CMK (cell line): ENCODE data around the gene UTRN.

ENCODE experiments used
- DNase-seq: peaks from one replicate; pipeline ENCODE4 v3.0.0-alpha.2; 2010; ENCODE audit warnings: low read depth

Gene UTRN

DNA sequence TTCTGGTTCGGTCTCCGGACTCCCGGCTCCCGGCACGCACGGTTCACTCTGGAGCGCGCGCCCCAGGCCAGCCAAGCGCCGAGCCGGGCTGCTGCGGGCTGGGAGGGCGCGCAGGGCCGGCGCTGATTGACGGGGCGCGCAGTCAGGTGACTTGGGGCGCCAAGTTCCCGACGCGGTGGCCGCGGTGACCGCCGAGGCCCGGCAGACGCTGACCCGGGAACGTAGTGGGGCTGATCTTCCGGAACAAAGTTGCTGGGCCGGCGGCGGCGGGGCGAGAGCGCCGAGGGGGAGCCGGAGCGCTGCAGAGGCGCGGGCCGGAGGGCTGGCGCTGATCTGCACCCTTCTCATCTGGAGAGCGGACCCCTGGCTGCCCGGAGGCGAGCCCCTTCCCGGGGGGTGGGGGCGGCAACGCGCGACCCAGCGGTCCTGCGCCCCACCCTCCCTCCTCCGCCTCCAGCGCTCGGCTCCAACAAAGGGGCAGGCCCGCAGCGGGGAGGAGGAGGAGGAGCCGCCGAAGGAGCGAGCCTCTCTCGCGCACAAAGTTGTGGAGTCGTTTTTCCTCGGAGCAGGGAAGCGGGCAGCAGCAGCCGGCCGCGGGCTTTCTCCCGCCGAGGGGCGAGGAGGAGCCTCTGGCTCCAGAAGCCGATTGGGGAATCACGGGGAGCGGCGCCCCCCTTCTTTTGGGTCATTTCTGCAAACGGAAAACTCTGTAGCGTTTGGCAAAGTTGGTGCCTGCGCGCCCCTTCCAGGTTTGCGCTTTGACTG lies at the start of gene UTRN:
Gene UTRN (plus strand): TSS at position 553 of the 765 bp plus-strand sequence. CDS start 6,494 bp downstream, outside the sequence.
- DNase-seq: peak; percentile 29

DNA sequence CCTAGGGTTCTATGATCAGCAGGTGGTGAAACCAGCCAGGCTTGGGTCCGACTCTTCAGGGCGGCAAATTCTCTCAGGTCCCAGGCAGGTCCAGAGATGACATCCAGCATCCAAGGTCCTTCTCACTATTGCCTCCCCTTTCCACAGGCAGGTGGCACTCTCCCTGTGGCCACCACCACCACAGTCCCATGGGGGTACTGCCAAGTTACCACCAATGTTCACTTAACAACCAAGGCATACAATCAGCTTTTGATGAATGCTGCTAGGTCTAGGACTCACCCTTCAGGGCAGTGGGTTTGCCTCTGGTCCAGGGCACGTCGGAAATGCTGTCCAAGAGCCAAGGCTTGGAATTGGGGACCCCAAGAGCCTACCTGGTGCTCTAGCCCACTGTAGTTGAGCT lies 40.4 kb upstream of the UTRN start:
- no peak for DNase-seq

DNA sequence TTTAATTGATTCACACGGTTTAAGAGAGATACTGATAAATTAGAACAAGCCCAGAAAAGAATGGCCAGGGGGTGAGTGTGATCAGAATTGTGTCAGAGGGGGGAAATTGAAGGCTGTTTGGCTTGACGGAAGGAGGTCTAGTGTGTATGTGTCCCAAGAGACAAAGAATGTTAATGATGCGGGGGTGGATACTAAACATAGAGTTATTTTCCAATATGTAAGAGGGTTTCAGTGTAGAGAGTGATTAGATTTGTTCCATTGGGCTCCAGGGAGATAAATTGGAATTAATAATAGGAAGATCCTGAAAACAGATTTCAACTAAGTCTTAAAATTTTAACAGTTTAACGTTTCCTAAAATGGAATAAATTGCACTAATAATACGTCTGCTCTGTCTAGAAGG lies 38.1 kb upstream of the UTRN start:
- DNase-seq: no peak

GRCh38 chr6:144248003-144248402 lies 37.1 kb upstream of the UTRN start:
- no peak for DNase-seq

DNA sequence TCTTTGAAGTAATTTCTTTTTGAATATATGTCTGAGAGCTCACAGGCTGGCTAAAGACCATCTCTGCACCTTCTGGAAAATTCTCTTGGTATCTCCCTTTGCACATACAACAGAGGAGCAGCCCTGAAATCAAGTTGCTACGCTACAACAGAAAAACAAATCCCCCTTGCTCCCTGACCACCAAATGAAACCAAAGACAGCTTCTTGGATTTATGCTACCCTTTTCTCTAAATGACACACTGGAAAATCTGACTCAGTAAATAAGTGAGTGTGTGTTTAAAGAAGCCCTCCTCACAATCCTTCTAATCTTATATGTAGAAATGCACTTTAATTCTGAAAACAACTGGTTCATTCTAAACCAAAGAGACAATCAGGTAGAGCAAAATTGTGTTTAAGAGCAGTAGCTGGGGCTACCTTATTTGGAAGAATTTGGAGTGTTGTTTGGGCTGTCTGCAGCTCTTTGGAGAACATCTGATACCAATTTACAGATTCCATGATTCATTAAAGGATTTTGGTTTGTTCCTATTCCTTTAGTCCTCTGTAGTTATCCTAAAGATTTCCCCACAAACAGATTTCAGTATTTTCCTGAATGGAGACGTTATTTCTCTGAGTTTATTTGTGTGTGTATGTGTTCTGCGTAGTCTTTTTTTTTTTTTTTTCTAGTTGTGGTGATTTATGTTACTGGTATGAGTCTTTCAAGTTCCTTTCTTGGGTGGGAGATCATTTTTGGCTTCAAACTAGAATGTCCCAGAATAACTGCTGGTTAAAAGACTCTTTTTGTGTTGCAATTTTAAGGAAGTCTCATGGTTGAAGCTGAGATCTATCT lies 36.4 kb upstream of the UTRN start:
- DNase-seq: no peak

DNA sequence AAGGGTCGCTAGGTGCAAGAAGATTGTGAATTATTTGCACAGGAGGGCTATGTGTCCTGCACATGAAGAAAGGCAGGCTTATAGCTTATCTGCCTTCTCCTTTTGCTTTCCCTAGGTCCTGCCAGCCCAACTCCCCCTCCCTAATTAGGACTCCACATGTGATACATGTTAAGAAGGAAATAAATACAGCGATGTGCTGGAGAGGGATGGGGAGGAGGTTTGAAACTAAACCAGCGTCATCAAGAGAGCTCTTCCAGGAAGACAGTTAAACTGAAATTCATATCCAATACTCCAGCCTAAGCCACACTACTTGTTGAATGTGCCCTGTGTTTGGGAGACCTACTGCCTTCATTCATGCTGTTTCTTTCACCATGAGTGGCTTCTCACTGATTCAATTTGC lies 34.9 kb upstream of the UTRN start:
- DNase-seq: no peak

DNA sequence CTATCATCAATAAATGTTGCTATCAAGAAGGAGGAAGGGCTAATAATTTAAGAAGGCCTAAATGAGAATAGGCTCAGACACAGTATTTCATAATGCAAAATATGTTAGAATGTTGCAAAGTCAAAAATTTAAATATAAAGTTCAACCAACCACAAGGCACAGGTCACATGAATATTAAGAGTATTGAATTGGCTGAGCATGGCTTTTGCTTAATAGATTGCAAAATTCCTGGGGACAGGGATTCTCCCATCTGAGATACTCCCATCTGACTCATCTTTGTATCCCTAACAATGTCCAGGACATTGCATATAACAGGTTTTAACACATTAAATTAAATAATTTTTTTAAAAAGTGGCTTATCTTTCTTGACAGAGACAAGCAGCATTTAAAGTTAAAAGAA lies 32.9 kb upstream of the UTRN start:
- DNase-seq: no peak

DNA sequence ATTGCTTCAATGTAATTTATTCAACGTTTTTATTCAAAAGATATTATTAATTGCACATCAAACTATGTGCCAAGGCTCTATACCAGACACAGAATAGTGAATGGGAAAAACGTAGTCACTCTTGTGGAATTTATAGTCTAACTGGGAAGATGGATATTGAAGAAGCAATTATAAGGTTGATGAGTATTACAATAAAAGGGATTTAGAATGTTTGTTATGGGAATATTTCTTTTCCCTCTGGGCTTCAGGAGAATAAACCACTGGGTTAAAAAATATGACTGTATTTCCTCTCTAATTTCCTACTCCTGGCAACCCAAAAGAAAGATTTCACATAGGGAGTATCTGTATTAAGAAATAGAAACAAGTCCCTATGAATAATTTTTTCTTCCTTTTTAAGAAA lies 25.1 kb upstream of the UTRN start:
- DNase-seq: no peak

DNA sequence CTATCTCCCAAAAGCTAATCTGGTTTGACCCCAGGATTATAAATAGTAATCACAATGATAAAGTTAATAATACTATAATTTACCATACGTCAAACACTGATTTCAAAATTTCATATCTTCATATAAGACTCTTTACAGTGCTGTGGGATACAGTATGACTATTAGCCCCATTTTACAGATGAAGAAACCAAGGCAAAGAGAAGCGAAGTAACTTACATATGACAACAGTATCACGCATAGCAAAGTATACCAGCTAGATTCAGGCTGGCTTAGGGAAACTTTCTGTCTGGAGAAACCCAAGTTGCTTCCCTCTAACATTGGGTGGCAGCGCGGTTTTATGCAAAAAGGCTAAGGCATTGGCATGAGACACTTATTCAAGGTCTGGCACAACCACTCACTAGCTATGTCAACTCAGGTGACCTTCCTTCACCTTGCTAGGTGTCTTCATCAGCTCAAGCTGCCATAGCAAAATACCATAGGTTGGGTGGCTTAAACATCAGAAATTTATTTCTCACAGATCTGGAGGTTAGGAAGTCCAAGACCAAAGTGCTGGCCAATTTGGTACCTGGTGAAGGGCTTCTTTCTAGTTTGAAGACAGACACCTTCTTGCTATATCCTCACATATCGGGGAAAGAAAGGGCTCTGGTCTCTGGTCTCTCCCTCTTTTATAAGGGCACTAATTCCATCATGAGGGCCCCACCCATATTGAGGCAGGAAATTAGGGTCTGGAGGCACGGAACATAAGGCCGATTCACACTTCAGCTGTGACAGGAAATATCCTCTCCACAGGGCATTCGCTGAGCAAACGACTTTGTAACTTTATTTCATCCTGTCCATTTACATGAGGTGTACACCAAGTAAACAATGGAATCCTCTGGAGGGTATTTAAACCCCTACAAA lies 22.4 kb upstream of the UTRN start:
- no peak for DNase-seq

DNA sequence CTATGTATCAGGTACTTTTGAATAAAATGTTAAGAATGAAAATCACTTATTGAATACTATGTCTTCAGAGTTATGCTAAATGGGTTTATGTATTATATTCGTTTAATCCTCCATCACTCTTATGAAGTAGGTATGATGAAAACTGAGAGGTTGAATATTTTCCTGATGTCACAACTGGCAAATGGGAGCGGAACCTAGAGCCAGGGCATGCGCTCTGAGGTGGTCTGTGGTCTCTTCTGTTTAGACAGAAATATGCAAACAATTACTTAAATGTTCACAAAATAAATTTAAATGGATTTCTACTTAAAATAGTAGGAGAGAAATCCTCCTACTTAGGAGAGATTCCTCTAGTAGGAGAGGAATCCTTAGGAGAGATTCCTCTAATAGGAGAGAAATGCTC lies 21.3 kb upstream of the UTRN start:
- no peak for DNase-seq

DNA sequence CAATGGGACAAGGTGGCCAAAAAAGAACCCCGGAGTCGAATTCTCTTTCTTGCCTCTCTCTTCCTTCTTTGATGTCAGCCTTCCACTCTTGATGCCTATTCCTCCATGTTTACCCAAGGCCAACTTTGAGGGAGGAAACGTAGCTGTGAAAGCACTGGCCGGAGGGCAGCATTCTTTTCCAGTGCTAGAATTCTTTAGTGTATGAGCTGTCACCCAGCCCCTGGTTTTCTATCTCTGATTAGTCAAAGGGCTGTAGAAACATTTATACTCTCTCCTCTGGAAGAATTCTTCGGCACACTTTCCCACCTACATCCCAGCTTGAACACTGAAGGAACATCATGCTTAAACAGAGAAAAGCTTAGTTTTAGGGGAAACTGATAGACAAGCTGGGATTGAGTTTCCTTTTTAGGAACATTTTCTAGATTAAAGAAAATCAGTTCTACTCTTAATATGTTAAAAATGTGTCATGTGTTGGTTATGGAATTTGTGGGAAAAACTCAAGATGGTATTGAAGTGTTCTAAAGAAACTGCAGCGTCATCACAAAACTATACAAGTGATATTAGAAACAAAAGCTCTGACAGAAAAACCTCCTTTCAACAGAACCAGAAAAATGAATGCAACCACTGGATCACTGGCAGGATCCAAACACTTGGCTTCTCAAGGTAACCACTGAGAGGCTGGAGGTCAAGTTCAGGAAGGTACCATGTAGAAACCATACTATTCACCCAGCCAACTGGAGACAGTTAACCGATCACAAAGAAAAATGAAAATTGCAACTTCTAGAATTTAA lies 20.7 kb upstream of the UTRN start:
- DNase-seq: no peak

- no peak for DNase-seq
Observed at GRCh38 chr6:144265061-144265357, 20.1 kb upstream of the UTRN start.

- no peak for DNase-seq
Observed at GRCh38 chr6:144265390-144265789, 19.7 kb upstream of the UTRN start.

- DNase-seq: no peak
Observed at GRCh38 chr6:144266091-144266649, 19.0 kb upstream of the UTRN start.

- DNase-seq: no peak
Observed at GRCh38 chr6:144268794-144269349, 16.3 kb upstream of the UTRN start.

DNA sequence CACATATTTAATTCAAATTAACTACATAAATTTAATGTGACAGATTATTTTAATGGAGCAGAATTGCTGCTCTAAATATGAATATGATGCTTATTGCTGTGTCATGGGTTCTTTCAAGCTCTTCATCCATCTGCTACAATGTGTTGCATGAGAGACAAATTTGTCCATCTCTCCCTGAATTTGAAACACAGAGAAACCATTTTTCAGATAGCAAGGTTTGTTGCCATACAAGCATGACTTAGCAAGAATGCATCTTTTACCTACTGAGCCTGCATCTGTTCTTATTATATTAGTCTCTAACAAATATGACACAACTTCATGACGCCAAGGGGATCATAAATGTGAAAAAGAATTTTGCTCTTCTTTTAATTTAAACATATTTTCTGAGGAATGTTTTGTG lies 8.0 kb upstream of the UTRN start:
- DNase-seq: no peak

GRCh38 chr6:144277605-144278227 lies 7.4 kb upstream of the UTRN start:
- DNase-seq: no peak

DNA sequence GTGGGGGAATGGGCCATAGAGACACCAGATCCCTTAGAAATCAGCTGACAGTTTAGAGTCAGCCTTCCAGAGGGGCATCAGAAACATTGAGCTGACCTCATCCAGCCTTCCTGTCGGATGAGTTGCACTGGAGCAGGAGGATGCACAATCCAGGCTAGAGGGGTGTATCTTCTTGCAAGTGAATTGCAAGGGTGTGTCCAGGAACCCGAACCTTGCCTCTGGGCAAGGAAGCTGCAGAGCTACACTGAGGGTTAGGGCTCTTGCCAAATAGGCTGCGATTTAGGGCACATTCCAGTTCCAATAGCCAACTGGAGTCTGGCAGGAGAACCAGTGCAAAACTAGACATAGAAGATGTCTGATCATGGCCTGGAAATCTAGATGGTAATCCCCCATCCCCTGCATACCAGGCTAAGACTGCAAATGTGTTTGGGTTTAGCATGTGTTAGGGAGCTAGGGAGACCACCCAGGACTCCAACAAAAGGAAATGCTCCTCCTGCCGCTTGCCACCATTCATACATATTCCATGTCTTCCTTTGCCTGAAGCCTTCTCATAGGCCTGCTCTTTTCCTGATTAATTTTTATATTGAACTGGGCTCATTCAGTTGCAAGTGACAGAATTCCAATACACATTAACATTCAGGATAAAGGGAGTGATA lies 6.3 kb upstream of the UTRN start:
- no peak for DNase-seq

DNA sequence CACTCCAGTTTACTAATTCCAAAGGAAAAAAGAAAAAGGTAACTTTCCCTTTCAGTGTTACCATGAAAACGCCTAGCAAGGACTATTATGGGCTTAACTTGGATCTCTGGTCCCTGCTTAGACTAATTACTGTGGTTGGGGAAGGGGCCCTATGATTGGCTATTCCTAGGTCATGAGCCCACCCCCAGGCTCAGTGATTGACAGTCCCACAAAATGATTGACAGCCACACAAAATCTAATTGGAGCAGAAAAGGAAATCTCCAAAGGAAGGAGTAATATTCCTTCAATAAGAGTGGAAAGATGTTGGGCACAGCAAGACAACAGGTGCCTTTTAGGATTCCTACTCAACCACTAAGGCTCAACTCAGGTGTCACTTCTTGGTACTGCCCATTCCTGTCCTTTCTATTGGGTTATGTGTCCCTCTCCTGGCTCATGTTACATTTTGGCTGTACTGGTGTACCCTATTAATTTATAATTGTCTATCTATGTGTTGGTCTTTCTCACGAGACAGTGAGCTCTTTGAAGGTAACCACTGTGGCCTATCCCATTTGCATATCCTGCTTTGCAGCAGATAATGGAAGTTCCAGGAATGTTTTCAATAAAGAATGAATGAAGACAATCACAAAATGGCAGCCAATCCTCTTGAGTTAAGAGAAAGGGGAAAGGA lies 5.5 kb upstream of the UTRN start:
- DNase-seq: no peak
